ENCODE data around the gene SHC2.

GRCh38 chr19:495081-495401, 34.2 kb upstream of the SHC2 start:
- TF ChIP-seq EP300 (IDR thresholded peaks at IDR 0.05) (no peak), CTCF (IDR thresholded peaks at IDR 0.05) (no peak)
